GM12801 (cell line): ENCODE measurements around the gene VPS26A.

Source experiments
- CTCF ChIP-seq: IDR thresholded peaks from one replicate; pipeline ENCODE4 v1.5.1; 2011; ENCODE audit warnings: control low read depth; ENCODE audit not compliant: insufficient read length; ENCODE audit errors: extremely low read depth

Gene VPS26A

DNA sequence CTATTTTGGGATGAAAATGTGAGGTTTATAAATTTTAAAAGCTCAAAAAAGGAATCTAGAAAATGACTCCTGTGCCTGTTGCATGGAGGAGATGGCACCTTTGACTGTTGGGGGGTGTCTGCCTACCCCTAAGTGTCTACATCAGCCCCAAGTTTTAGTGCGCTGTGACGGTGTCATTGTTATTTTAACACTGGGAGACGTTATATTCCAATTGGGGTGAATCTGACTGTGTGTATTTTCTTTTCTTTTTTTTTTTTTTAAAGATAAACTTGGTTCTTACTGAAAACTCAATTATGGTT lies 35.6 kb upstream of the VPS26A start:
- no peak for TF ChIP-seq CTCF

DNA sequence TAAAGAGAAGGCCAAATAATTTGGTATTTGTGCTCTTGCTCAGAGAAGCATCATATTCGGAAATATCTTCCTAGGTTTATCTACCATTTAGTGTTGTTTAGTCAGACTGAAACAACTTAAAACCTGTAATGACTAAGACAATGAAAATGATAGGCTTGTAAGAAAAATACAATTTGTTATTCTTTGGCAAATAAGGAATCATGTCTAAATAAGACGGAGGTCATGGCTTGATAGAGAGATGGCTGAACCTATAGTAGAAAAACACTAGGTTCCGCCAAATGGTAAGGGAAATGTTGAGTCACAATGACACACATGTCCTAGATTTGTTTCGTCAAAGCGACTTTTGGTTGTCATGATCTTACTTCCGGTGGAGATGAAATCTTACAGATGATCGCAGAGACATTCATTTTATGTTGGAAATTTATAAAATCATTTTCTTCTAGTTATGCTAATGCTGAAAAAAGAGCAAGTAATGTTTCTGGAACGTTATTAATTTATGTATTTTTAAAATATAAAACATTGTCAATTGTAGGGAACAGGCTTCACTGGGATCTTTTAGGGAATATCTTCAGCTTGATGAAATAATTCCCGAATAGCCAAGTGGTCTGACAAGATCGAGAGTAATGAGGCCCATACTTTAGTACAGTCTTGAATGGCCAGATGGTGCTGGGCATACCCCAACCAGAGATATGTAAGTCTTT lies 35.0 kb upstream of the VPS26A start:
- no peak for TF ChIP-seq CTCF

- TF ChIP-seq CTCF = no peak
Observed at GRCh38 chr10:69089638-69090599, 34.1 kb upstream of the VPS26A start.

DNA sequence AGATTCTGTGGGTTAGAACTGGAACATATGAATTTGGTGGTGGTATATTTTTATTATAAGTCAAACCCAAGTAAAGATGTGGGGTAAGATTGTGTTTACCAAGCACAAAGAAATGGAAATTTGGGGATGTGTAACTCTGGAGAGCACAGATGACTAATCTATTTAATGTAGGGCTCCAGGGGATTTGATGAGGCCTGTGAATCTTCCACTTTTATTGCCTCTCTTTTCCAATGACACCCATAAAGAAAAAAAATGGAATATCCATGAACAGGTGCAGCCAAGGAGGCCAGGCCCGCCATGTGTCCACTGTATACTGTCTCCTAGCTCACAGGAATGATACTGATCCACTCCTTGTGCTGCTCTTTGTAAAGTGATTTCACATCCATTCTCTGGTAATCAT lies 33.3 kb upstream of the VPS26A start:
- TF ChIP-seq CTCF = no peak

DNA sequence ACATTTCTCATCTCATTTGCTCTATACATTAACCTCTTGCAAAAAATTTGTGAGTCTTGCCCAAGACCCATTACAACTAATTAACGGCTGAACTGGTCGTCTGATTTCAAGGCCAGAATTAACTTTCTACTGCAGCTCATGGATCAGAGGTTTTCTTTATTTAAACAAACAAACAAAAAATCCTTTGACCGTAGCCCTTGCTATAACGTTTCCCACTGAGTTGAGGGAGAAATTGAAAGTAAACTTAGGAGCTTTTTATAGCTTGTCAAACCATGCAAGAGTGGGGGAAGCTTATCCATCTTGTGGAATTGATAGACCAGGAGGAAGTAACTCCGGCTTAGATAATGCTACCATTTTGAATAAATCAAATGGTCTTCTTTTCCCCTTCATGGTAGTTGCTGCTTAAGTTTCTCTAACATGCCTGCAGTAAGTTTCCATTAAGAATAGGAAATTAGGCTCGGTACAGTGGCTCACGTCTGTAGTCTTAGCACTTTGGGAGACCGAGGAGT lies 32.8 kb upstream of the VPS26A start:
- TF ChIP-seq CTCF = no peak

DNA sequence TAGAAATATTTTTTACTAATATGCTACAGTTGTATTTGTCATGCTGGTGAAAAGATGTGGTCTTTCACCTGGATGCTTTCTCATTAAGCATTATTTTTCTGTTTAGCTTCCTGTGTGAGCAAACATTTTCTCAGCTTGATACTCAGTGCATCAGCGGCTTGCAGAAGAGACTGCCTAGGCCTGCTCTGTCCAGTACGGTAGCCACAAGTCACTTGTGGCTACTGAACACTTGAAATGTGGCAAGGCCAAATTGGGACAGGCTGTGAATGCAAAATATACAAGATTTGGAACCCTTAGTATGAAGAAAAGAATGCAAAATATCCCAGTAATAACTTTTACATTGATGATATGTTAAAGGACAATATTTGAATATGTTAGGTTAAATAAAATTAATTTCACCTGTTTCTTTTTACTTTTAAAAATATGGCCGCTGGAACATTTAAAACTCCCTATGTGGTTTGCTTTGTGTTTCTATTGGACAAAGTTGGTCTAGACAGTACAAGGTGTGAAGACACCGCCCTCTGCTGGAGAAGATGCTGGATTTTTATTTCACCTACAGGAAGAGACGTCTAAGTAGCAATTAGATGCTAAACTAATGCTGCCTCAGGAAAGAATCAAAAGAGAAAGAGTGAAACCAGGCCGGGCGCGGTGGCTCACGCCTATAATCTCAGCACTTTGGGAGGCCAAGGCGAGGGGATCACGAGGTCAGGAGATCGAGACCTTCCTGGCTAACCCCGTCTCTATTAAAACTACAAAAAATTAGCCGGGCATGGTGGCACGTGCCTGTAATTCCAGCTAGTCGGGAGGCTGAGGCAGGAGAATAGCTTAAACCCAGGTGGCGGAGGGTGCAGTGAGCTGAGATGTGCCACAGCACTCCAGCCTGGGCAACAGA lies 30.8 kb upstream of the VPS26A start:
- TF ChIP-seq CTCF = no peak

- no peak for TF ChIP-seq CTCF
Observed at GRCh38 chr10:69093933-69094332, 30.0 kb upstream of the VPS26A start.
